Thyroid gland (tissue), 4 donors: Measurements from ENCODE around the gene RXRB.

Experiments
- POLR2A ChIP-seq, 2 donors: fragments of 450-650 bp; IDR thresholded peaks; one replicate each; pipeline ENCODE4 v1.6.1; 2017; ENCODE audit warnings: antibody characterized with exemption in 2 of 2, mild to moderate bottlenecking in 2 of 2, moderate library complexity in 1 of 2
- TF ChIP-seq, protein P1 (sequence below), 6 experiments: fragments of 200-600 bp in 3 of 6; fragments of 450-650 bp in 3 of 6; sonication (generic) in 3 of 6; IDR thresholded peaks; one replicate each; pipeline ENCODE4 v1.5.1; 2016 to 2019; ENCODE audit warnings: antibody characterized with exemption in 6 of 6, mild to moderate bottlenecking in 2 of 6, inconsistent platforms in 1 of 6, moderate library complexity in 1 of 6

DNA sequence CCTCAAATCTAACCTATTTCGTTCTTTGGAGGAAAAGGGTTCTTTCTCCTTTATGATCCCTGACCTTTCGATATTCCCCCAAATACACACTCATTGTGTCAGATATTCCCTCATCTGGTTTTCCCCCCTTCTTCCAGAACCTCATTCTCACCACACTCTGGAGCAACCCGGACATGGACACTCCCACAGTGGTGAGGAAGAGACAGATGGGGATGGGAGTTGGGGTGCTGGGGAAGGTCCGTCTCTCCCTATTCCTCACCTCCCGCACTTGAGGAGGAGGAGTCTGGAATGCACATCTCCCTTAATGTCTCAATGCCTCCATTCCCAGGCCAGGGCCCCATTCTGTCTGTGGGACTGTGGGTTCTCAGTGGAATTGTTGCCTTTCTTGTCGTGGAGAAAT is 1.5 kb upstream of the RXRB start:
- TF ChIP-seq, protein P1, sequence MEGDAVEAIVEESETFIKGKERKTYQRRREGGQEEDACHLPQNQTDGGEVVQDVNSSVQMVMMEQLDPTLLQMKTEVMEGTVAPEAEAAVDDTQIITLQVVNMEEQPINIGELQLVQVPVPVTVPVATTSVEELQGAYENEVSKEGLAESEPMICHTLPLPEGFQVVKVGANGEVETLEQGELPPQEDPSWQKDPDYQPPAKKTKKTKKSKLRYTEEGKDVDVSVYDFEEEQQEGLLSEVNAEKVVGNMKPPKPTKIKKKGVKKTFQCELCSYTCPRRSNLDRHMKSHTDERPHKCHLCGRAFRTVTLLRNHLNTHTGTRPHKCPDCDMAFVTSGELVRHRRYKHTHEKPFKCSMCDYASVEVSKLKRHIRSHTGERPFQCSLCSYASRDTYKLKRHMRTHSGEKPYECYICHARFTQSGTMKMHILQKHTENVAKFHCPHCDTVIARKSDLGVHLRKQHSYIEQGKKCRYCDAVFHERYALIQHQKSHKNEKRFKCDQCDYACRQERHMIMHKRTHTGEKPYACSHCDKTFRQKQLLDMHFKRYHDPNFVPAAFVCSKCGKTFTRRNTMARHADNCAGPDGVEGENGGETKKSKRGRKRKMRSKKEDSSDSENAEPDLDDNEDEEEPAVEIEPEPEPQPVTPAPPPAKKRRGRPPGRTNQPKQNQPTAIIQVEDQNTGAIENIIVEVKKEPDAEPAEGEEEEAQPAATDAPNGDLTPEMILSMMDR (IDR thresholded peaks at IDR 0.05), result no peak
- TF ChIP-seq POLR2A (IDR thresholded peaks at IDR 0.05), result no peak
